Keratinocyte (primary cell): ENCODE measurements around the gene EWSR1.
A peak's percentile ranks its signal among the peaks of the same experiment; 100 is the strongest.

ENCODE experiments used
- CTCF ChIP-seq, 3 experiments: IDR thresholded peaks in 1 of 3; conservative IDR thresholded peaks in 1 of 3; optimal IDR thresholded peaks in 1 of 3; 2 replicates in 2 of 3; 3 replicates in 1 of 3; pipeline versions ENCODE3 to v1.5.1; 2011; ENCODE audit warnings: low read length in 3 of 3, mild to moderate bottlenecking in 3 of 3, moderate library complexity in 2 of 3, control low read depth in 1 of 3, inconsistent platforms in 1 of 3; ENCODE audit not compliant: insufficient read depth in 2 of 3; ENCODE audit errors: extremely low read depth in 1 of 3
- EZH2 ChIP-seq: IDR thresholded peaks from one replicate; pipeline ENCODE4 v1.6.1; 2012; ENCODE audit warnings: inconsistent platforms, mild to moderate bottlenecking, low read length, moderate library complexity

- TF ChIP-seq CTCF (optimal IDR thresholded peaks at IDR 0.05 in 1 of 3, IDR thresholded peaks at IDR 0.05 in 1 of 3, conservative IDR thresholded peaks at IDR 0.05 in 1 of 3; ENCODE audit: extremely low read depth in 1 of 3, insufficient read depth in 2 of 3, low read length in 3 of 3): peak in 1 of 3 experiments; percentile 23
- no peak for TF ChIP-seq EZH2
Measured at GRCh38 chr22:29320546-29320945, 52.5 kb downstream of the EWSR1 start.
